Cardiac muscle cell (in vitro differentiated cells and primary cell): Measurements from ENCODE around the gene TMPRSS4. TPM values are rescaled to one million over a fixed set of nuclear protein-coding genes. Genes with fewer than 3 reads are reported as not detected.

Source experiments
- DNase-seq, 2 donors: peaks; one replicate each; pipeline versions ENCODE4 v3.0.0 to v3.0.0-alpha.2; 2010 to 2017; ENCODE audit warnings: low read depth in 1 of 2, low spot score in 1 of 2
- H3K27ac ChIP-seq: fragments of 200-600 bp; sonication (generic); 2 replicates; pipeline ENCODE4 v1.5.1; 2016
- H3K27me3 ChIP-seq: fragments of 200-600 bp; sonication (generic); 2 replicates; pipeline ENCODE4 v1.6.0; 2016; ENCODE audit warnings: control low read depth
- H3K36me3 ChIP-seq: fragments of 200-600 bp; sonication (generic); 2 replicates; pipeline ENCODE4 v1.5.1; 2016; ENCODE audit warnings: control low read depth
- H3K4me1 ChIP-seq: fragments of 200-600 bp; sonication (generic); 2 replicates; pipeline ENCODE4 v1.8.1; 2017; ENCODE audit warnings: low read depth, mild to moderate bottlenecking, mixed run types
- H3K4me3 ChIP-seq: fragments of 200-600 bp; sonication (generic); 2 replicates; pipeline ENCODE4 v1.5.1; 2016; ENCODE audit warnings: mild to moderate bottlenecking
- H3K9me3 ChIP-seq: fragments of 200-600 bp; sonication (generic); 2 replicates; pipeline ENCODE4 v1.5.1; 2017; ENCODE audit warnings: low read depth, mild to moderate bottlenecking, control low read depth
- CTCF ChIP-seq: IDR thresholded peaks from 2 replicates; pipeline ENCODE4 v1.5.1; 2012; ENCODE audit warnings: low read depth, mild to moderate bottlenecking, low read length
- polyA plus RNA-seq: library from polyadenylated mRNA; unstranded; fragments of >200 nt; fragmentation: Nextera tagmentation; extraction: Ambion mirVana; gene quantifications from 2 replicates; pipeline ENCODE4 v1.2.1, GENCODE V29; 2016
- total RNA-seq: library from RNA; depleted of rRNA; stranded (reverse); fragments of >200 nt; gene quantifications from 2 replicates; pipeline ENCODE4 v1.2.3, GENCODE V29; 2016

The TMPRSS4 gene
- total and polyA plus RNA-seq, 2 experiments from 2014 or later = not detected

- H3K27me3 ChIP-seq = peaks cover 8% of the 10 kb centered on the region
- TF ChIP-seq CTCF = no peak
- H3K9me3 ChIP-seq = no peaks in the 10 kb centered on the region
- H3K36me3 ChIP-seq = no peaks in the 10 kb centered on the region
- H3K27ac ChIP-seq = no peak overlapping the region
- H3K4me1 ChIP-seq = no peaks in the 10 kb centered on the region
- no peak for DNase-seq
- H3K4me3 ChIP-seq = no peak overlapping the region
These were observed 55.7 kb downstream of the TMPRSS4 start for GRCh38 chr11:118132385-118133151.

GRCh38 chr11:118133816-118134215, 56.9 kb downstream of the TMPRSS4 start:
- peaks cover 16% of the 10 kb centered on the region for H3K27me3 ChIP-seq
- no peaks in the 10 kb centered on the region for H3K4me1 ChIP-seq
- TF ChIP-seq CTCF = no peak
- no peaks in the 10 kb centered on the region for H3K9me3 ChIP-seq
- no peak overlapping the region for H3K4me3 ChIP-seq
- DNase-seq = no peak
- no peaks in the 10 kb centered on the region for H3K36me3 ChIP-seq
- no peak overlapping the region for H3K27ac ChIP-seq

DNA sequence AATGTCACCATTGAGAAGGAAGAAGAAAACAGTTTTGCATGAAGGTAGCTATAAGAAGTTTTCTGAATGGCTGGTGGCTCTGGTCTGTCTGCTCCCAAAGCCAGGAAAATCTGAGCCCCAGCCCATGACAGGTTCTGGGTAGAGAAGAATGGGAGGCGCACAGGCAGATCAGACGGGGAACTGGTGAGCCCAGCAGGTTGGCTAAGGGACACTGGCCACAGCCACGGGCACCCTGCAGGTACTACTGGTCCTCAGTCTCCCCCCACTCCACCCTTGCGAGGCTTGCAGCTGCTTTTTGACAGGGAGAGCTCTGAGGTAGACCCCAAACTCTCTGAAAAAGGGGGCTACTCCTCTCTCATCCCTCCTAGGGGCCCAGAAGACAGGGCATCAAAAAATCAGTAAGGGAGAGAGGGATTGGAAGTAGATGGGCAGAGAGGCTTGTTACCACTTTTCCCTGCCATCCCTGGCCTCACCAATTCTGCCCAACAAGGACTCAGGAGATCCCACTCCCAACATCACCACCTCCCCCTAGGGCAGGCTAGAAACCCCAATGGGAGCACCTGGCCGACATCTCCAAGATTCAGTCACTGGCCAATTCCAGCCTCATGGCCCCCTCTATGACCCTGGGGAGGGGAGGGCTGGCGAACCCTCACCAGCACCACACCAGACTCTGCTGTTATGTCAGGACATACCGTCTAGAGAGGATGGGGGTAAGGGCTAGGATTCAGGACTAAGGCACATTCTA, 58.3 kb downstream of the TMPRSS4 start:
- no peaks in the 10 kb centered on the region for H3K36me3 ChIP-seq
- H3K4me1 ChIP-seq = no peaks in the 10 kb centered on the region
- no peak overlapping the region for H3K4me3 ChIP-seq
- peaks cover 18% of the 10 kb centered on the region for H3K27me3 ChIP-seq
- TF ChIP-seq CTCF = no peak
- H3K9me3 ChIP-seq = no peaks in the 10 kb centered on the region
- H3K27ac ChIP-seq = no peak overlapping the region
- no peak for DNase-seq

- Histone ChIP-seq H3K4me1 (no peaks in the 10 kb centered on the region), H3K36me3 (no peaks in the 10 kb centered on the region), H3K27me3 (peaks cover 23% of the 10 kb centered on the region), H3K27ac (no peak overlapping the region), H3K4me3 (no peak overlapping the region), H3K9me3 (no peaks in the 10 kb centered on the region)
- TF ChIP-seq CTCF = no peak
- no peak for DNase-seq
These were observed 58.9 kb downstream of the TMPRSS4 start for GRCh38 chr11:118135796-118136165.

DNA sequence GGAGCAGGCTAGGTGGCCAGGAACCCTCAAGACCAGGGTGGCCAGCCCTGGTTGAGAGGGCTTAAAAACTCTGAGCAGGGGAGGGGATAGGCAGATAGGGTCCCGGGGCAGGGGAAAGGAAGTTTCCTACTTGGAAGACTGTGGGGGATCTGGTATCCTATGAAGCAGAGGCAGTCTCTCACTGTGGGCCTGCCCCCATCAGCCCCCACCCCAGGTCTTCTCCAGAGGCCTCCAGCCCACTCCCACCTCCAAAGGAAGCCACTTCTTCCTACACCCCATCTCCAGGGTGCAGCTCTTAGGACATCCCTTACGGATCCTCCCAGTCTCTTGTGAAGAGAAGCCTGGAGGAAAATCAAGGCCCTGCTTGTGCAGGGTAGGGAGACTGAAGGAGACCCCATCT, 59.5 kb downstream of the TMPRSS4 start:
- no peak for DNase-seq
- Histone ChIP-seq H3K36me3 (no peaks in the 10 kb centered on the region), H3K27ac (no peak overlapping the region), H3K27me3 (peaks cover 29% of the 10 kb centered on the region), H3K4me3 (no peak overlapping the region), H3K9me3 (no peaks in the 10 kb centered on the region), H3K4me1 (no peaks in the 10 kb centered on the region)
- TF ChIP-seq CTCF = no peak
